ENCODE data around the gene FLT4.
"Not testable (repeated sequence)": the region's sequence is repeated elsewhere in the genome, so short reads cannot be mapped to it uniquely, and the experiment has no call there.

Gene FLT4

DNA sequence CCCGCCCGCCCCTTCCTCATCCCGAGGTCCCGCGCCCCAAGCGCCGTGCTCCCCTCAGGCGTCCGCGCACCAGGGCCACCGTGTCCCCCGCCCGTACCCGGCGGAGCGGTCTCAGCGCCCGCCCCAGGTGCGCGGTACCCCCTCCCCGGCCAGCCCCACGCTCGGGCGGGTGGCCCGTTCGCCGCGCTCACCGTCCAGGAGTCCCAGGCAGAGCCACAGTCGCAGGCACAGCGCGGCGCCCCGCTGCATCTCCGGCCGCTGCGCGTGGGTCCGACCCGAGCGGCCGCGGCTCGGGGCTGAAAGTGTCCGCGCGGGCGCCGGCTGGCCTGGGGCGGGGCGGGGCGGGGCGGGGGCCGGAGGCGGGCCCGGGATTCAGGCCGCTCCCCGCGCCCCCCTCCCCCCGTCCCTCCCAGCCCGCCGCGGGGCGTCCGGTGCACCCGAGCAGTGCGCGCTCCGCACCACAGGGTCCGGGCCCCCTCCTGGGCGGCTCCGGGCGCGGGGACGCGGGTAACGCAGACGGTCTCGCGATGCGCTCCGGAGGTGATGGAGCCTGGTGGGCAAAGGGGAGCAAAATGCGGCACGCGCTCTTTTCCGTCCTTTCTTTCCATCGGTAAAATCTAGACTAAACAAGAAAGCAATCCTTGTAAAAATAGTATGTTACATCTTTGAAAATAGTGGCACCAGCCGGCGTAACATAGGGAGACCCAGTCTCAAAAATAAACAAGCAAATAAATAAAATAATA is at the start of gene FLT4:
FLT4 (minus strand) TSS at position 304 of the 743 bp plus-strand sequence; CDS start at position 249, 55 bp downstream.
- DNase-seq = no peak

DNA sequence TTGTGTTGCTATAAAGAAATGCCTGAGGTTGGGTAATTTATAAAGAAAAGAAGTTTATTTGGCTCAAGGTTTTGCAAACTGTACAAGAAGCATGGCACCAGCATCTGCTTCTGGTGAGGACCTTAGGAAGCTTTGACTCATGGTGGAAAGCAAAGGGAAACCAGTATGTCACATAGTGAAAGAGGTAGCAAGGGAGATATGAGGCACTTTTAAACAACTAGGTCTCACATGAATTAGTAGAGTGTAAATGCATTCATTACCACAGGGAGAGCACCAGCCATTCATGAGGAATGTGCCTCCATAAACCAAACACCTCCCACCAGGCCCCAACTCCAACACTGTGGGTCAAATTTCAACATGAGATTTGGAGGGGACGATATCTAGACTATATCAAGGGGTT is 49.6 kb upstream of the FLT4 start:
- DNase-seq = no peak

DNA sequence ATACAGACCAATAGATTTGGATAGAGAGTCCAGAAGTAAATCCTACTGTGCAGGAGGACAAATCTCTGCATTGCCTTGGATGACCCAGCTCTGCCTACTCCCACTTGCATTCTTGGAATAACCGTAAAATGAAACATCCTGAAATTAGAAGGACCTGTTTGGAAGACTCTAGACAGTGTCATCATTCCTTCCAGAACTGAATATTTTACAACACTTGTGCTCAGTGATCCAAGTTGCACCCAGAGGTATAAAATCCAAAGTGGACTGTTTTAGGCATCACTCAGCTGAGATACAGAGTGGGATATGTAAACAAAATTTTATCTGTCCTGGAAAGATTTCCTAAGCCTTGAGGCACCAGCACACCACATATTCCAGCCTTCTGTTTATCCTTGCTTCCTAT is 46.7 kb upstream of the FLT4 start:
- DNase-seq = no peak

DNA sequence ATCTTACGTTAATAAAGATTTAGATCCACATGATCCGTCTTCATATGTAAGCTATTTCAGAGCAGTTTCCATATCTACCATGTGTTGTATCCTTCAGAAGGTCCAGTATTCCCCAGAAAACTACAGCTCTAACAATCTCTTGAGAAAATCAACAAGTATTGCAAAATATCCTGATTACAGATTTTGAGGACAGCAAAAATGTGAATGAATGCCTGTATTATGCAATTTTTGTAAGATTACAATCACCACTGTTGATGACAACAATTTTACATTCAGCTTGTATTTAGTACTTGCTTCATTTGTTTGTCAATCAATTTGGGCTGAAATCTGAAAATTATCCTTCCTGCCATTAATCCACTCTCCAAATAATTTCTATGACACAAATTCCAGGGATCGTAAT is 43.0 kb upstream of the FLT4 start:
- no peak for DNase-seq

DNA sequence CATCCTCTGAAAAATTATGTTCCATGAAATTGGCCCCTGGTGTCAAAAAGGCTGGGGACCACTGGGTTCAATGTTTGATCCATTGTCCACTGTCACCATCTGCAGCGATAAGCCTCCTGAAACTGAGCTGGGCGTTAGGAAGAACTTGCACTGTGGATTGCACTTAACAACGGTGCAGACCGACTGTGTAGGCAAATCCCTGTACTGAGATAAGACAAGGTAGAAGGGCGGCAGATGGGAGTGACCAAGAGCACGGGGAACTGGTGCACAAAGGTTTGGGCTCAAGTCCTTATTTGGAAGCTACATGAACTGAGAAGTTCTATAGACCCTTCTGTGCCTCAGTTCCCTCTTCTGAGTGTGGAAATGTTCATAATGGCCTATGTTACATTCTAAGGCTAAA is 41.6 kb upstream of the FLT4 start:
- DNase-seq = no peak

DNA sequence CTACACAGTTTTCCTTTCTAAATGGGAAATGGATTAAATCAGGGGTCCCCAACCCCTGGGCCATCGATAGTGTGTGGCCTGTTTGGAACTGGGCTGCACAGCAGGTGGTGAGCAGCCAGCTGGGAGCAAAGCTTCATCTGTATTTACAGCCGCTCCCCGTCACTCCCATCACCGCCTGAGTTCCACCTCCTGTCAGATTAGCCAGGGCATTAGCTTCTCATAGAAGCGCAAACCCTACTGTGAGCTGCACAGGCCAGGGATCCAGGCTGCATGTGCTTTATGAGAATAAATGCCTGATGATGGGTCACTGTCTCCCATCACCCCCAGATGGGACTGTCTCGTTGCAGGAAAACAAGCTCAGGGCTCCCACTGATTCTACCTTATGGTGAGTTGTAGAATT is 41.2 kb upstream of the FLT4 start:
- DNase-seq = no peak

DNA sequence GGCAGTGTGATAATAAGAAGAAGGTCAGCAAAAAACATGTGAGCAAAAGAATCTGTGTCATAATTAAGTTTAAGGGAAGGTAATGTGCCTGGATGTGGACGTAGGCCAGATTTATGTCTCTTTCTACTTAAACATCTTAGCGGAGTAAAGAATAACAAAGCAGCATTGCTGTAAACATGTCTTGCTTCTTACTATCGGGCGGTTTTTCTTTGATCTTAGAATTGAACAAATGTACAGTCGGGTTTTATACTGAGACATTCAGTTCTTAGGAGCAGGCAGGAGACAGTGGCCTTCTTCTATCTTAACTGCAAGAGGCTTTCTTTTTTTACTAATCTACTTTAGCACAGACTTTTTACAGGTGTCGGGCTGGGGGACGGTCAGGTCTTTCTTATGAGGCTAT is 40.4 kb upstream of the FLT4 start:
- no peak for DNase-seq

DNA sequence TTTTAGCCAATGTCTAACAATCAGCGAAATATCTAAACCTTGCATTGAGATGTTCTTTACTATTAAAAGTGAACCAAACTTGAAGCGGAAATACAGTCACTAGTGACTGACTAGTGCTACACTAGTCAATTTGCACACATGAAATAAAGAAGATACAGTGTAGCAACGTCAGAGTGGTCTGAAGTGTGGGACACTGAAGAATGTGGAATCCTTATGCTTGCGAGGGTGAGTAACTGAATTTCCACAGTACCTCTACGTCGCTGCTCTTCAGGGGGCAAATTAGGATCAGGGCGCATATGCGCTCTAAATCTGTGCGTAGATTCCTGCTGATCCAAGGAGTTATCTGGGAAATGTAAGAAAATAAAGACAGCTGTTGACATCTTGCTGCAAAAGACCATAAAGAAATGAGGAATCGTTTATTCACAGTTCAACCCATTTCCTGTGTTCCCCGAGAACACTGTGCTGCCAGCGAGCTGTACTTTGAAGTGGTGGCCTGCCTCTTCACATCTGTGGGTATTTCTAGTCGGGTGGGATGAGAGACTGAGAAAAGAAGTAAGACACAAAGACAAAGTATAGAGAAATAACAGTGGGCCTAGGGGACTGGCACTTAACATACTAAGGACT is 39.8 kb upstream of the FLT4 start:
- DNase-seq = no peak

DNA sequence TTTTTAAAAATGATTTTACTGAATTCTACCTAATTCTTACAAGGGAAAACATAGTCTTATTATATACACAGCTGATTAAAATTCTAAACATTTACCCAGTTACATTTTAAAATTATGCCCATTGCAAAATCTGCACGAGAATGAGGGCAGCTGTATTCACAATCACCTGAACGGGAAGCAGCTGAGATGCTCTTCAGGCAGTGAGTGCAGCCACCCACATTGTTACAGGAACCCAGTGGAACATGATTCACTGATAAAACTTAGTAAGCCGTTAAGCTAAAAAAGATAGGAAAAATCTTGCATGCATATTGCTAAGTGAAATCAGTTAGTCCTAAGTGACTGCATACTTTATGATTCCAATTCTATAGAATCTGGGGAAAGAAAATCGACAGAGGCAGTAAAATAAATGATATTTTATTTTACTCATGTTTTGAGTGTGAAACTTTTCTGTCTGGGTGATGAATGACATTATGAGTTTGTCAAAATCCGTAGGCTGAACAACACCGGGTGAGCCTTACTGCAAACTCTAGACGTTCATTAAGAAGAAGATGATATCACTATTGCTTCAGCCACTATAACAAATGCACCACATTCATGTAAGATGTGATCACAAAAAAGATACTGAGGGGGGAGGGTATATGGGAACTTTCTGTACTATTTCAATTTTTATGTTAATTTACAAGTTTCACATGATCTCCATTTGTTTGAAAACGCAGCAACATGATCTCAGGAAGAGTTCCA is 39.1 kb upstream of the FLT4 start:
- DNase-seq = no peak

DNA sequence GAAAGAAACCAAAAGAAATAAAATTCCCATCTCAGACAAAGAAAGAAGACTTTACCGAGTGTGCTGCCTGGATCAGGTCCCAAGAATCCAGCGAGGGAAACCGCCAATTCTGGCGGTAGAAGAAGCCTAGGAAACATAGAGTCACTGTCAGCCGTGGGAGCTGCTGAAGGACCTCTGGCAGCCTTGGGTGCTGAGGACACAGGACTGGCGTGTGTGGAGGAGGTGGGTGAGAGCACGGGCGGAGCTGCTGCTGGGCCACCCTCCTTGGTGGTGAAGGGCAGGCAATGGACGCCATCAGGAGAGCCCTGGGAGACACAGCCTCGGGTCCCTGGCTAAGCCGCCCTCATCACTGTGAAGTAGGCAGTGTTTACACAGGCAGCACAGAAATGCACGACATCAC is 37.4 kb upstream of the FLT4 start:
- DNase-seq = not testable (repeated sequence)

DNA sequence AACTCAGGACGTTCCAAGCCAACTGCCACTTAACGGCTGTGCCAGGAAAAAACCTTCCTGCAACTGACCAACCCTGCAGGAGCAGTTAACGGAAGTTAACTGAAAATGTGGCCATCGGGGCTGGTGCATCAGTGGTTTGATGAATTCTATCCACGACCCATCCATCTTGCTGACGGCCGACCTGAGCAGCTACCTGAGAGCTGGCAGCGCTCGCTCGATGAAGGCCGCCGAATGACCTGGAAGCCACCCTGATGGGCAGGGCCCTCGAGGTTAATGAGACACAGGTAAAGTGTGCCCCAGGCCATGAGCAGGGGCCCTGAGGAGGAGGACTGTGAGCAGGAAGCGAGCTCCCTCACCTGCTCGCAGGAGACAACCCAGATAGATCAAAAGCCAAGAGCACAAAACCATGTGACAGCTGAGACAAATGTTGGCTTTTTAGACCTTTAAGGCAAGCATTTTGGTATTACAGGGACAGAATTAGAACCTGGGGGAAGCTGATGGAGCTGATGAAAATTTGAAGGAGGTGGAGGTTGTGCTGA is 35.3 kb upstream of the FLT4 start:
- DNase-seq = no peak

DNA sequence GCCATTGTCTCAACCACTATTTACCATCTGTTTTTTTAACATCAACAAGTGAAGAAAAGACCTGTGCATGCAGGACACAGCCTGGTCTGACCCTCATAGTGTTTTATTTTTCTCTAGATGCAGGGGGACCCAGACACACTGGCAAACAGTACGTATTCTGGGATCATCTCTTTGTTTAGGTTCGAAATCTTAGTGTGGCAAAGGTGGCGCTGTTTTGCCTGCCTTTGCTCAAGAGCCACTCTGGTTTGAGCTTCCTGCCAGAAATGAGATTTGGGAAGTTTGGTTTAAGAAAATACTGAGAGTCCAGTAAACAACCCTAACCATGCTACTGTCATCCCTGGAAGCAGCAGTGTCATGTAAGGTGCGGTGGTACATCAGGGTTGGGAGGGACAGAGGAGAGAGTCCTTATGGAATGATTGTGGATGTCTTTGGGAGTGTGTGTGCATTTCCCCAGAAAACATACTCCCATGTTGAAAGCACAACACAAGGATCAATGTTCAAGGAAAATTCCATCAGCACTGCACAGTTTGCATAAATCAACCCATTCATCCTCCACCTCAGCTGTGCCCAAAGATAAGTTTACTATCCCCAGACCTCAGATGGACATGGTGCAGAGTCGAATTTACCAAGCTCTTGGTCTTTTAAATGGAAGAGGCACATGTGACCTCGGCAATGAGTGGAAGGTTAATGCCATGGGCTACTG is 34.0 kb upstream of the FLT4 start:
- no peak for DNase-seq

DNA sequence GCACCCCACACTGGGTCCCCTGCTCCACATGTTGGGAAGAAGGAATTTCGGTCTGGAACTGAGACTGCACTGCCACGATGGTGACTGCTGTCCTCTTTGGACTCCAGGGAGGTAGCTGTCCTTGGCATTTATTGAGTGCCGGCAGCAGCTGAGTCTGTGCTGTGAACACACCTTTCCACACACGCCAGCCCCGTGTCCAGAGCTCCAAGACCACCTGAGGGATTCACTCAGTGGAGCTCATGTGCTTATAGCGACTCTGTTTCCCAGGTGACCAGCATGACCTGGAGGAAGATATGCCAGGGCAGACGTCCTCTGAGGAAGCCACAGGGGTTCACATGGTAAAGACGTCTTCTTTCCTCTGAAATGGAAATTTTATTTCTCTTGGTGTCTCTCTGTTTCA is 33.2 kb upstream of the FLT4 start:
- DNase-seq = no peak

DNA sequence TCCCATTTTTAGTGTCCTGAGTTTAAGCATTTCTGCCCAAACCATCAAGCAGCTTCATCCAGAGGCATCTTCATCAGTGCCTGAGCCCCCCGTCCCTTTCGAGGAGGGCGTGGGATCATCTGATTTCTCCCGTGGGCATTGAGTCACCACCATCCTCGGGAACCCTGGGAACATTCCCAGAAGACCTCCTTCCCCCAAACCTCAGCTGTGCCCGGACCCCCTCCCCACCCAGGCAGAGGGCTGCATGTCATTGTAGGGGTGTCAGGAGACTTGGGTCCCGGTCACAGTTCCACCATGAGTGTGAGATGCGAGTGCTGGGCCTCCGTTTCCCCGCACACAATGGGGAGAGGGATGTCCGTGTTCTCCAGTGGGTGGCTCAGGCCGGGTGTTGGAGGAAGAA is 32.6 kb upstream of the FLT4 start:
- DNase-seq = not testable (repeated sequence)

DNA sequence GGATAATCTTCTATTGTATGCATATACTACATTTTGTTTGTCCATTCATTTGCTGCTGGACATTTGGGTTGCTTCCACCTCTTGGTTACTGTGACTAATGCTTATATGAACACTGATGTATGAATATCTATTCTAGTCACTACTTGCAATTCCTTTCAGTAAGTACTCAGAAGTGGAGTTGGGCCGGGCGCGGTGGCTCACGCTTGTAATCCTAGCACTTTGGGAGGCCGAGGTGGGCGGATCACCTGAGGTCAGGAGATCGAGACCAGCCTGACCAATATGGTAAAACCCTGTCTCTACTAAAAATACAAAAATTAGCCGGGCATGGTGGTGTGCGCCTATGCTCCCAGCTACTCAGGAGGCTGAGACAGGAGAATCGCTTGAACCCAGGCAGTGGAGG is 28.9 kb upstream of the FLT4 start:
- not testable (repeated sequence) for DNase-seq

DNA sequence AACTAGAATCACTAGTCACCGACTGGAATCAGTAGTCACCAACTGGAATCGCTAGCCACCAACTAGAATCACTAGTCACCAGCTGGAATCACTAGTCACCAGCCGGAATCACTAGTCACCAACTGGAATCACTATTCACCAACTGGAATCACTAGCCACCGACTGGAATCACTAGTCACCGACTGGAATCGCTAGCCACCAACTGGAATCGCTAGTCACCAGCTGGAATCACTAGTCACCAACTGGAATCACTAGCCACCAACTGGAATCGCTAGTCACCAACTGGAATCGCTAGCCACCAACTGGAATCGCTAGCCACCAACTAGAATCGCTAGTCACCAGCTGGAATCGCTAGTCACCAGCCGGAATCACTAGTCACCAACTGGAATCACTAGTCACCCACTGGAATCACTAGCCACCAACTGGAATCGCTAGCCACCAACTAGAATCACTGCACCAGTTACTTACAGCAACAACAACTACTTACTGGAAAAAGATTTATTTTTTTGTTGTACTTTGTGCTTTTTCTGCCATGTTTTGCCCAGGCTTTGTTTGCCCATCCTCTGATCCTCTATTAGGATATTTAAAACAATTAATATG is 25.7 kb upstream of the FLT4 start:
- no peak for DNase-seq

DNA sequence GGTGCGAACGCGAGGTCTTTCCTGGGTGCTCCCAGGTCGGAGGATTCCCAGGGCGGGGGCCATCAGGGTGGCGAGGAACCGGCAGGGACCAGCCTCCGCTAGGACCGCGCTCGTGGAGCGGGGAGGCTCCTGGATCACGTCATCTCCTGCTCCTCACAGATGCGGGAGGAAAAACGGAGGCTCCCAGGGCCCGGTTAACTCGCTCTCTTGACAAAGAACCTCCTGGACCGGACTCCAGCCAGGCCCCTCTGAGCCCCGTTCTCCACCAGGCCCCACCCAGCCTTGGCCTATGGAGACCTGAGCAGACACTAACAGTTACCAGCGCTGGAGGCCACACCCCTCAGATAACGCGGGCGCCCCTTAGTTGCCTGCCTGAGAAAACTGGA is 24.7 kb upstream of the FLT4 start:
- not testable (repeated sequence) for DNase-seq

DNA sequence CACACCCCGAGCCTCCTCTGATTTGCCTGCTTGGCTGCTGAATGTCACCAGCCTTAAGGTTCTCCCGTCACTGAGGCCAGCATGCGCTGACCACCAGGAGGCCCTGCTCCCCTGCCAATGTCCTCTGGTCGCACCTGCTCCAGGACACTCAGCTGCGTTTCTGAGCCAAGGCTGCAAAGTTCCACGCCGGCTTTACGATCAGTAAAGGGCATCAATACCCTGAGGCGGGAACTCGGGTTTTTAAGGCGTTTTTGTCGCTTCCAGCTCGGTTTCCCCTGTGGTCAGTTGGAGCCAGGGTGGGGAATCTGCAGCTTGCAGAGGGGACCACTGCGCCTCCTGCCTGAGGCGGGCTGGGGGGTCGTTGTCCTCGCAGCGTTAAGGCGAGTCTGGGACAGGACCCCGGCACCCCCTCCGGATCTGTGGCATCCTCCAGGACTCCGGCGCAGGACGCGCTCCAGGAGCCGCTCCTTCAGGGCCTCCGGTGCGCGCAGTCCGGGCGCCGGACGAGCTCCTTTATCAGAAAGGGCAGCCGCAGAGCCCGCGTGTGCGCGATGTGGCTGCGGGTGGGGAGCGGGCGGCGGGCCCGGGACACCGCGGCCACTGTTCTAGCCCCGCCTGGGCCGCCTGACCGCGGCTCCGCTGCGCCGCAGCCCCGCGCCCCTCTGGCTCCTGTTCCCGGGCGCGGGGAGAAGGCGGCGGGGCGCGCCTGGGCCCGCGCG is 24.1 kb upstream of the FLT4 start:
- no peak for DNase-seq

DNA sequence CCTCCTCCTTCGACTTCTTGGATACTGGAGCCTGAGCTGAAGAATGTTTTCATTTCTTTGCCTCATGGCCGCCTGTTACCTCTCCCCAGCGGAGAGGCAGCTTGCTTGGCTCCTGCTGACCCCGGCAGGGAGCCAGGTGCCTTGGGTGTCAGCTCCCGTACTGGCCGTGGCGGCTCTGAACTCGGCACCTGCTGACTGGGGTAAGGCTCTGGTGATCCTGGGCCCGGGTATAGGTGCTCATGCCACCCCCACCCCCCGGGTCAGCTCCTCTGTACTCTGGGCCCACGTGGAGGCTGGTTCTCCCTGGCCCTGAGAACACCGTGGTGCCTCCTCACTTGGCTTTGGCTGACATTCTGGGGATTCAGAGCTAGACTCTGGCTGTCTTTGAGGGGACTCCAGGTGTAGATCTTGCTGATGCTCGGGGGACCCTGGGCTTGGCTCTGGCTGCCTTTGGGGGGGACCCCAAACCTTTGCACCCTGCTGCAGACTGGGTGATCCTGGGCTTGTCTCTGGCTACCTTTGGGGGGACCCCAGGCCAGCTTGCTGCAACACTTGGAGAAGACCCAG is 22.6 kb upstream of the FLT4 start:
- DNase-seq = not testable (repeated sequence)

DNA sequence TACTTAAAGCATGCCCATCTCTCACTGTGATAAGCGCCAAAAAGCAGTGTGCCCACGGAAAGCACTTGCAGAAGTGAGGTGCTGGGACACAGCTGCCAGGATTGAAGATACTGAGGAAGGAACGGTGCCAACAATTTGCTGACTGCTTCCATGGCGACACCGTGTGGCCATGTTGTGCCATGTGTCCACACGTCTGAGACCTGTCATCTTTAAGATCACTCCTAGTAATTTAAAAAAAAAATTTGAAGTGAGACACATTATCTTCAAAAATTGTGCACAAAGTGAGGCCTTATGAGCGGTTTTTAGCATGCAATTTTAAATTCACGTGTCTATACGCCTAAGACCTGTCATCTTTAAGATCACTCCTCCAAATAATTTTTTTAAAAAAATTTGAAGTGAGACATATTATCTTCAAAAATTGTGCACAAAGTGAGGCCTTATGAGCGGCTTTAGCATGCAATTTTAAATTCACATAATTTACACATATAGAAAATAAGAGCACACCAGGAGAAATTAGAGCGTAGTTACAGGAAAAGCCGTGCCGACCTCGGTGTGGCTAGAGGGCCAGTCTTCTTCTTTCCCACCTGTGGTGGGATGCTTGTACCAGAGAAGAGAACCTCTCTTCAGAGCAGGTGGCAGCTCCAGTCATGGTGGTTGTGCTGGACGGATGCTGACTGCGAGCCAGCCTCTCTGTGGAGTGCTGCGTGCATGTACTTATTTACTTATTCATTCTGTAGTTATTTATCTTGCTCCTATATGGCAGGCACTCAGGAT is 21.4 kb upstream of the FLT4 start:
- peak; percentile 59 for DNase-seq

DNA sequence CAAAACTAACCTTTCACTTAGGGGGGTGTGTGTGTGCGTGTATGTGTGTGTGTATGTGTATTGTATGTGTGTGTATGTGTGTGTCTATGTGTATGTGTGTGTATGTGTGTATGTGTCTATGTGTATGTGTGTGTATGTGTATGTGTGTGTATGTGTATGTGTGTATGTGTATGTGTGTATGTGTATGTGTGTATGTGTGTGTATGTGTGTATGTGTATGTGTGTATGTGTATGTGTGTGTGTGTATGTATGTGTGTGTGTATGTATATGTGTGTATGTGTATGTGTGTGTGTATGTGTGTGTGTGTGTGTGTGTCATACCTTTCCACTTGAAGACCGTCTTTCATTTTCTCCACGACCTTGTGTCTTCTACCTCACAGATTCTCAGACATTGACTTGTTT is 20.8 kb upstream of the FLT4 start:
- DNase-seq = no peak
